GM18520 (cell line): ENCODE measurements around the gene CDH12.
"Not testable (repeated sequence)": the region's sequence is repeated elsewhere in the genome, so short reads cannot be mapped to it uniquely, and the experiment has no call there.

Experiments used
- ATAC-seq: cut with Tn5 transposase; IDR thresholded peaks from one replicate; pipeline ENCODE4 v1.9.1; 2021; ENCODE audit not compliant: unreplicated experiment

Gene CDH12

DNA sequence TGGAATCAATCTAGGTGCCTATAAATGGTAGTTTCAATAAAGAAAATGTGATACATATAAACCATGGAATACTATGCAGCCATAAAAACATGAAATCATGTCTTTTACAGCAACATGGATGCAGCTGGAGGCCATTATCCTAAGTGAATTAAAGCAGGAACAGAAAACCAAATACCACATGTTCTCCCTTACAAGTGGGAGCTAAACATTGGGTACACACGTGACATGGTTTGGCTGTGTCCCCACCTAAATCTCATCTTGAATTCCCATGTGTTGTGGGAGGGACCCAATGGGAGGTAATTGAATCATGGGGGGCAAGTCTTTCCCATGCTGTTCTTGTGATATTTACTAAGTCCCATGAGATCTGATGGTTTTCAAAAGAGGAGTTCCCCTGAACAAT lies 78.9 kb downstream of the CDH12 start:
- not testable (repeated sequence) for ATAC-seq

DNA sequence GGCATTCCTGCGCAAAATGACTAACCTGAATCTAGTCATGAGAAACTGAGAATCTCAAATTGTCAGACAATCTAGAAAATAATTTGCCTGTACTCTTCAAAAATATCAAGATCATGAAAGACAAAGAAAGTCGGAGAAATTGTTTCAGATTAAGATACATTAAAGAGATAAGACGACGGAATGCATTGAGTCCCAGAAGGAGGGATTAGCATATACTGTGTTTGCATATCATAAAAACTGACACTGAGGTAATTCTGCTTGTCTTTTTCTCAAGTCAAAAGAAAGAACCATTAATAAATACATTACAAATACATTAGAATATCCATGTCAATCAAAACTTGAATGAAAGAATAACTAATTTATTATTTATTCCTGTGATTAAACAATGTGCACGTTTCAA lies 88.4 kb downstream of the CDH12 start:
- ATAC-seq = no peak

DNA sequence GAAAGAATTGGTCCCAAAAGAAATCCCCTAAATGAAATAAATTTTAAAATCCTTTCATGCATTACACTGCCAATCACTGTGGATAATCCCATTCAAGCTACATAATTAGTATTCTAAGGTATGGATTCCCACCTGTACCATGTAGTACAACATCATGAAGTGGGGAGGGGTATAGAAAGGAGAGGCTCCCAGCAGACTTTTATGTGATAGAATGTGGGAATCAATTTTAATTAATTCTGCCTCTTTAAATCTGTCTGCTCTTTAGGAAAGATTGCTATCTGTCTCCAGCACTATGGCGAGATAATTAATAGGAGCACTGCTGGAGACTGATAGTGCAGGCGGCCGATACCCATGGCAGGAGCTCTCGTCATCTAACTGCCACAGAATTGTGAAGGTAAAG lies 95.4 kb downstream of the CDH12 start:
- no peak for ATAC-seq

DNA sequence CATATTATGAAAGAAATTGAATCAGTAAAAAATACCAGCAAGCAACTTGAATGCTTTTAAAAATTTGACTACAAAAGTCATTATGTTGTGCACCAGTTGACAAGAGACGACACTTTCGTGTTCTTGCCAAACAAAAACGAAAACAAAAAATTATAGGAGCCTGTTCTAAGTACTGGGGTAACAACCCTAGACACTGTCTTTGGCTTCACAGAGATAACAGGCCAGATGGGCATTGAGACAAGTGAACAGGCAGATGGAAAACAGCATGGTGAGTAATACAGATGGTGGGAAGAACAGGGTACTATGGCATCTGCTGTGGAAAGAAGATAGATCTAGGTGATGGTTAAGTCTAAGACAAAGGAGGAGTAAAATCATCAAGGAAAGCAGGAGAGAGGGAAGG lies 99.0 kb downstream of the CDH12 start:
- ATAC-seq = no peak

DNA sequence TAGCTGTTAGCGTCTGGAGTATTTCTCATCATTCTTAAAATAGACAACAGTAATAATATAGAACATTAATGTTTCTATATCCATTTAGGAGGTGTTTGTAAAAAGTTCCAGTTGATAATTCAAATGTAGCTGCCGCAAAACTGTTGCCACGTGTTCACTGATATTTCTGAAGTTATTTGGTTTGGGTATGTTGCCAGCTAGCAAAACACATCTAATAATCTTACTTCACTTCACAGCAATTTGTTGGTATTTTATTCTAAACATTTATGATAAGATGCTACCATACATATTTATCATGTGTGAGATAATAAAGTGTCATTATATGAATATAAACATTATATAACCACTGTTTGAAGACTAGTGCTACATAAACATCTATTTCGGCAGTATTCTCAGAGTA lies 101.6 kb downstream of the CDH12 start:
- ATAC-seq = no peak

DNA sequence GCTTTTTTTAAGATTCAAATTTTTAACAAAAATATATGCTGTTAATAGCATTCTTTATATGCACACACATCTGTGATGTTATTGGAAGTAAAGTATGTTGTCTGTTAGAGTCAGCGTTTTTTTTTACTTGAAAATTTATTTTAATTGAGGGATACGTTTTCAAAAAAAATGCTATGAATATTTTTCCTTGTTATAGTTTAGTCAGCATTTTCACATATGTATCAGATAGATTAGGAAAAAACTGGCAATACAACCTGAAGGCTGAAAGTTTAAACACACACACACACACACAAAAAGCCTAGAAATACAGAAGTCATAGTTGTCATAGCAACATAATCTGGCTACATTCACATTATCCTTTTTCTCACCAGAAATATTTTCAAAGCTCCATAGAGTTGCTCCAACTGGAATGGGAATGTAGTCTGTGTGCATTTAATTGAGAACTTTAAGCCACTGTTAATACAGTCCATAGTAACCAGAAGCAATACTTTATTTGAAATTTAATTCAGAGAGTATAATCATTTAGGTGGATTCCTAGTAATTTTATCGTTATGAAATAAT lies 116.6 kb downstream of the CDH12 start:
- ATAC-seq = no peak

DNA sequence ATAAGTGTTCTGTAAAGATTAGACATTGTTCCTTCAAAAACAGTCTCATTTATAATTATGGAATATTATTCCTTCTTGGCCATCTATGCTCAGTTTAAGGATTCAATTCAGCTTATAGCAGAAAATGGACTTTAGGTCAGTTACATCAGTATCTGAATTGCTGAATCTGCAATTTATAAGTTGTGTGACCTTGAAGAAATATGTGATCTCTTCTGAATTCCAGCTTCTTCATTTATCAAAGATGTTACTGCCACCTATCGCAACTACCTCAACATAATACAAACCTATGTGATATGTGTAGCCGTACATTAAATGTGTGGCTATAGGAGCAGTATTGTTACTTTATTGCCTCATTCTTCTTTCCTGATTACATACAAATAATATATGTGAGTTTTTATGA lies 118.2 kb downstream of the CDH12 start:
- ATAC-seq = no peak

DNA sequence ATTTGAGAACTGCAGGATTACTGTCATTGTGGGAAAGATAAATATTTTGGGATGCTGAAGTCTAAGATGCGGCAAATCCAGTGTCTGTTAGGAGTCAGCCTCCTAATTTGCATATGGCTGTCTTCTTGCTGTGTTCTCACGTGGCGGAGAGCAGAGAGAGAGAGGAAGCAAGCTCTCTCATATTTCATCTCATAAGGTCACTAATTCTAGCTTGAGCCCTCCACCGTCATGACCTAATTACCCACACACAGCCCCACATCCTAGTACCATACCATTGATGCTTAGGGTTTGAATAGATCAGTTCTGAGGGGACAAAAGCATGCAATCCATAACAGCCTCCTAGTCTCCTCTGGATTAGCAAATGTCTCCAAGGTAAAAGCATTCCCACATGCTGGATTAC lies 124.5 kb downstream of the CDH12 start:
- ATAC-seq = no peak

DNA sequence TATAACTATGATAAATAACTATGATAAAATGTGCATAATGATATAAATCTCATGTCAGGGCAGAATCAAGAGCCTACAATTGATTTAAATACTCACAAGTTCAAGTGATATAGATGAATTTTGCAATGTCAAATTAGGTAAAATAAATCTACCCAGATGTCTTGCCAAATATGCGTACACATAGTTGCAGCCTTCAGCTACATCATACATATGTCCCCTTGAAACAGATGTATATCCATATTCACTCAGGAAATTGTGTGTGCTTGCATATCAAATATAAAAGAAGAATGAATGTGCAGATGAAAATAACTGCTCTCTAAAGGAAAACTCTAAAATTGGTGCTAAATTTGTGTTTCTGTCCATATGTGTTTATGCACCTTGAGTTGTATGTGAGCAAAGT lies 130.7 kb downstream of the CDH12 start:
- no peak for ATAC-seq

DNA sequence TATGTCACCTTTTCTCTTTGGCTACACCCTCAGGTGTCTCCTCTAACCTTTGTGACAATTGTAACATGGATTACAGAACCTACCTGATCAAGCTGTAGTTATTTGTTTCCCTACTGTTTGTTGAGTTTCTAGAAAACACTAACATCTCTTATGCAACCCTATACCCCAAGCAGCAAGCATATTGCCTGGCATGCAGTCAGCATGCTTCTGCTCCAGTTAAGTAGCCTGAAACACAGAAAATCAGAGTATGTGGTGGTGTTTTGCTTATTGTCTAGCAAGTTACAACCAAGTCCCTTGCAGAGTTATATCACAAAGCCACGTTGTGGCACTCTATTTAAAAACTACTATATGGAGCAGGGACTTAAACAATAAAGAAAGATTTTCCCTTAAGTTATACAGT lies 131.1 kb downstream of the CDH12 start:
- no peak for ATAC-seq

DNA sequence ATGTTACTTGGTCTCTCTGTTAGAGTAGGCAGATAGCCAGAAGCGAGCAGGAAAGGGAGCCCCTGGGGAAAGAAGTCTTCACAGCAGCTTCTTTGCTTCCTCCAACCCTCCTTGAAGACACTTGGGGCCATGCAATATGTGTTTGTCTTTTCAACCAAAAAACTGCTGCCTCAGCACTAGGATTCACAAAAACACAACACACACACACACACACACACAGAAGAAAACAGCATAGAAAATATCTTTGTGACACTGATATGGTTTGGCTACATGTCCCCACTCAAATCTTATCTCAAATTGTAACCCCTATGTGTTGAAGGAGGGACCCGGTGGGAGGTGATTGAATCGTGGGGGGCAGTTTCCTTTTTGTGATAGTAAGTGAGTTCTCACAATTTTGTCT lies 133.3 kb downstream of the CDH12 start:
- ATAC-seq = no peak

DNA sequence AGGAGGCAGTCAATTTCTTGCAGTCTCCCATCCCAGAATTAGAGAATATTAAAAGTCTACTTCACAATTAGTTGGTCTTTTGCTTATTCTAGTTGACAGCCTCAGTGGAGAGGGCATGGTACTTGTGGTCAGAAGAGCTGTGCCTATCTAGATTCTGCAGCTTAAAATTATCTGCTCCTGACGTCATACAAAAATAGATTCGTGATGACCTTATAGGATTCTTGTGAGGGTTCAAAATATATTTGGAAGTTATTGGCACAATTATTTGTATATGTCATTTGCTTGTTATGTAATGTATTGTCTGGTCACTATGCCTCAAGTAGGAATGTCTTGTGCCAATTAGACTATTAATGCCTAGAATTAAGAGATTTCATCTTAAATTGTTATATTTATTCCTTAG lies 142.5 kb downstream of the CDH12 start:
- no peak for ATAC-seq

DNA sequence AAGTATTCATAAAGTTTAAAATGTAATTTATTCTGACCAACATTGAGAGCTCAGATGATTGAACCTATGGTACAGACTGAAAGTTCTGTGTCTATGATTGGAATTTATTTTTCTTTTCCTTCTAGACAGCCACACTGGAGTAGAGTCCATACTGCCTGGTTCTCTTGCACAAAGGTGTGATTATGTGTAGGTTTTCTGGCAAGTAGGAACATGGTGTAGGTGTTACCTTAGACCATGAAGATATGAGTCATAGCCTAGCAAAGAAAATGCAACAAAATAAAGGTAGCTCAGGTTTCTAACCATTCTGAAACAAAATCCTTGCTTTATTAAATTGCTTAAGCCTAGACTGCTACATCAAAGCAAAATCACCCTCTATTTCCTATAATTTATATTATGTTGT lies 143.4 kb downstream of the CDH12 start:
- no peak for ATAC-seq

DNA sequence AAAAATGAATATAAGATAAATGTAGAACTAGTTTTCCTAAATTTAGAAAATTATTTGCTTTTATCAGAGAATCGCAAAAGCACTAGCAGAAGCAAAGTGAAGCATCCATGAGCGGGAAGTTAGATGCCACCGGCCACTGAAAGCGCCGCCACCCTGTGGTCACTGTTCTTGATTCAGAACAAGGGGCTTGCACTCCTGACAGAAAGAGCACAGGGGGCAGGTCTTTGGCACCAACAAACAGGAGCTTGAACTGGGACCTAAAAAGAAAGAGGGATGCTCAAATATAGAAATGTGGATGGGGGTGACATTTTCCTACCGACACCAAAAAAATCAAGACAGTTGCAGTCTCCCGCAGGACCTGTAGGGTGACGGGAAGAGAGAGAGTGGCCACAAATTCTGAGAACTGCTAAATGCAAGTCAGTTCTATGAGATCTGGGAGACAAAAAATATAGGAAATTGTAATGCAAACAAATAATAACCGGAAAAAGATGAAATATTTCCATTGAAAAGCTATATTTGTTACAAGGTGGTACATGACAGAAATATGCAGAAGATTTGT lies 144.3 kb downstream of the CDH12 start:
- no peak for ATAC-seq

DNA sequence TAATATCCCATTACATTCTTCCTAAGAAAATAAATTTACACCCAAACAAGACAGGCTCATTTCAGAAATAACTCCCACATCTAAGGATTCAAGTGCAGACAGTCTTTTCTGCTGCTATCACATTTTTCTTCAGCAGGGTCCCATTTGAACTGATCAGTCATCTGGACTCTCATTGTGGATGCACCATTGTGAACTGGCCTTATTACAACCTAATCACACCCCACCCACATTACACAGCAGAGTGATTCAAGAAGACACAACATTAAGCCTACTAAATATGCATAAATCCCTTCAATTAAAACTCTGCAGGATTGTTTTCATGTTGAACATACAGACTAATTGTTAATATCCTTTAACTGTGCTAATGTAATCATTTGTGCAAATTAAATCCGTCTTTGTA lies 146.2 kb downstream of the CDH12 start:
- no peak for ATAC-seq

DNA sequence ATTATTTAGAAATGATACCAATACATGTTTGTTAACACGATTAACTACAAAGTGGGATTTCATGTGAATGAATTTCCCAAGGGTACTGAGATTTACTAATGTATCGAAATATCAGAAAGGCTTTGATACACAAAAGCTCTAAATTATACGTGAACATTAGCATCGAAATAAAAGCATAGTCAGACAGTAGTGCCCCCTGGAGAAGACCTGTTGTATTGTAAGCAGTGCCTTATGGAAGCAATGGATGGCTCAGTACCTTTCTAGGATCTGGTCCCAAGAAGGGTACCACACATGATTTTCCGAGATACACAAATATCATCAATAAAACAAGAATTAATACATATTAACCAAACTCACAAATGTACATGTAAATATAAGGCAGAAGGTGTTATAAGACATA lies 153.8 kb downstream of the CDH12 start:
- ATAC-seq = no peak

DNA sequence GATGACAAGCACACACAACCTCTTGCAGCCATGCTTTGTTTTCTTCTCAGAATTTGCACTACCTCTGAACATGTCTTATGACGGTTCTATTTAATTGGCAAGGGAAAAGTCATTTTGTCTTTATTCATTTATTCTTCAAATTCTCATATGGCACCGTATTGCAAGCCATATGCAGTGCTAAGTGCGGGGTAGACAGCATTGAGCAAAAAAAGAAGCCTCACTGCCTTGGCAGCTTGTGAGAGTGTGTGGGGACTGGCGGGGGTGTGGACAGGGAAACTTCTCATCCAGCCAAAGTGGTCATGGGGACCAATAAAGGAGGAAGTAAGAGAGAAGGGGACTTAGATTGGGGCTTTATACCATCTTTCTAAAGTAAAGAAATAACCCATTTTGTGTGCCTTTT lies 160.0 kb downstream of the CDH12 start:
- ATAC-seq = no peak

DNA sequence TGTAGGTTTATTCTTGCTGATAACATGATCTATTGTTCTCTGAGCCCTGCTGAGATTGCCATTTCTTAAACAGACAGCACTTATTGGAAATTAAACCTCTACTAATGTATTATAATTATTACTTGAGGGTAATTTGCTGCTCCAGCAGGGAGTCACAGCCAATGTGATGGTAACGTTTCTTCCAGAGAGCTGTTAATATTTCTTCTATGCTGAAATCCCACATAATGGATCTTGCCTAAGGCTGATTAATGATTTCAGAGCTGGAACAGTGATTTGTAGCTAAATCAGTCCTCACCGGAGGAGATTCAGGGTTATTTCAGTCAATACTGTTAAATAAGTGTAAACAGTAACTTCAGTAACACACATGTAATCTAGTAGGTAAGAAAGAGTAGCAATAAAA lies 170.1 kb downstream of the CDH12 start:
- ATAC-seq = no peak

DNA sequence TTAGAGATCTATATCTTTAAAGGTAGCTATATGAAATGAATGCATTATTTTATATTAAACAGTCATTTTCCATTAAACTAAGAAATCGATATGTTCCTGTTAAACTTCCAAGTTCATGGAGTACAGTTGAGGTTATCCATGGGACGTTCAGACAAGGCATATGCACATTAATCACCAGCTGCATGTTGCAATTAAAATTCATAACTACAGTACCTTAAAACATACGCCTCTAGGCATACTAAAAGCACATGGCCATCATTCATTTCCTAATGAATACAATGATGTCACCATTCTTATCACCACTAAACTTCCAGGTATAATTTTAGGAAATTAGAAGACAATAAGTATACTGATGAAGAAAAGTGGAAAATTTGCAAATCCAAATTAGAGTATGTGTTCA lies 174.3 kb downstream of the CDH12 start:
- ATAC-seq = no peak

DNA sequence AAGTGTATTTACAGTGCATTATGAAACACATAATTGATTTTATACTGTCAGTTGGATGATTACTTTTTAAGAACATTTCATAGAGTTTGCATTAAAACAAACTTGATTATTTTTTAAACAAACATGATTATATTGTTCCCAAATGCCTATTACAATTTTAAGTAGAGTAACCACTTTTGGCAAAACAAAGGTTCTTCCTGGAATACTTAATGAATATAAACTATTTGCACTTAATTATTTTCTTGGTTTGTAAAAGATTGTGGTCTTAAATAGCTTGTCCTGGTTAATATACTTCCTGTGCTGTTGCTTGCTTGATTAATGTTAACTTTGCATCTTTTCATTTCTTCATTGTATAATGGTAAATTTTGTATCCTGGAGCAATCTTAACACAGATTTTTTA lies 180.0 kb downstream of the CDH12 start:
- no peak for ATAC-seq

DNA sequence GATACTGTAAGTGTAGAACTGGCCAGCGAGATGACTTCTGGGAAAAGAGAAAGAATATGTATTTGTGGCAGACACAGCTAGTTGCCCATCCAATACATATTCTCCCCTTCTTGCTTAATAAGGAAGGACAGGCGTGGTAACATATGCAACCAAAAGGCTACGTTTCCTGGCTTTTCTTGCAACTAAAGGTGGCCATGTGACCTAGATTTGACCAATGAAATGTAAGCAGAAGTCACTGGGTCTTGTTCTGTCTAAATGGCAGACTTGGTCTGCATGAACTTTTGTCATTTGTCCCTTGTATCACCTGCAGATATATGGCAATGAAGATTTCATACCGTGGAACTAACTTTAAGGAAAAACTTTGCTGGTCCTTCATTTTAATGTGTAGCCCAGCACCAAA lies 183.8 kb downstream of the CDH12 start:
- ATAC-seq = no peak

DNA sequence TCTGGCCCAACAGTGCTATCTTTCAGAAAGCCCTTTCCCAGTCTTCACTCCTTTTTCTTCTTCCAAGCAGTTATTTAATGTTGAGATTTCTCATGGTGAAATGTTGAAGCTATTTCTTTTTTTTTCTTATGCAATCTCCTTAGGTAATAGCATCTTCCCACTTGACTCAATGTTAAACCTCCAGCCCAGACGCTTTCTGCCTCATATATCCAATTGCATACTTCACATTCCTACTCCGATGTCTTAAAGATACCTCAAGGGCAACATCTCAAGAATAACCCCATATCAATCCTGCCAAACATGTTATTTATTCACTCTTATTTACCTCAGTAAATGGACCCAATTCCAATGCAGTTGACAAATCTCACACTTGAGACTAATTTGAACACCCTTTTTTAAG lies 187.3 kb downstream of the CDH12 start:
- ATAC-seq = no peak

DNA sequence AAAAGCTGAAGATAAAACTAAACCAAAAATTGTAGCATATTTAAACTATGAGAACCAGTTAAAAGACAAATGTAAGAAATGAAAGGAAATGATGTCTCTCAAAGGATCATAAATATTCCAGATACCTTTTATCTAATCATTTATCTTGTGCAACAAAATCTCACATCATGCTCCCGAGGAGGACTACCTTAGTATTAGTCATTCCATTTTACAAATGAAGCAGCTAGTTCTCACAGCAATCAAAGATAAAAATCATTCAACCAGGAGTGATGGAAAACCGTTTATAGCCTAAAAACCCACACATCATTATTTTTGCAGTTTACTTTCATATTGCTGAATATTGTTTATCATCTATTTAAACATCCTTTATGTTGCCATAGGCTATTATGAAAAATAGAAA lies 190.0 kb downstream of the CDH12 start:
- no peak for ATAC-seq

DNA sequence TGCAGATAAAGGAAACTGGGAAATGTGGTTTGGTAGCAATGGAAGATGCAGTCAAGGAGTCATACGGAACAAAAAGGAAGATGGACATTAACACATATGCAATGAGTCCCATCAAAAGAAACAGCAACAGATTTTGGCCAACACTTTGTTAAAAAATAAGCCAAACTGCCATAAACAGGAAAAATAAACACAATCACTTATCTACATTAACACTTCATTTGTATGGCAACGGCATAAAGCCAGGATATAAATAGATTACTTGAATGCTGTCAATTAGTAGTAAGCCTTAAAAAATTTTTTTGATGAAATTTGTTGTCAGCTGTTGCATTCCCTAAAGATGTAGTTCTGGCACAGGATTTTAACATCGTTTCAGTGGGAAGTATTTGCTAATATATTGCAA lies 190.8 kb downstream of the CDH12 start:
- no peak for ATAC-seq
